HFFc6 (cell line): ENCODE measurements around the gene OSBP. TPM values are rescaled to one million over a fixed set of nuclear protein-coding genes. Genes with fewer than 3 reads are reported as not detected.
A peak's percentile ranks its signal among the peaks of the same experiment; 100 is the strongest.

ENCODE experiments used
- DNase-seq: peaks from one replicate; pipeline ENCODE4 v3.0.0-alpha.2; 2018
- H3K27ac Mint-ChIP-seq: 2 replicates; pipeline ENCODE4 v1.8.0; 2020; ENCODE audit warnings: mild to moderate bottlenecking, mixed read lengths
- H3K27me3 Mint-ChIP-seq: 2 replicates; pipeline ENCODE4 v1.8.0; 2021; ENCODE audit warnings: mild to moderate bottlenecking, moderate library complexity, mixed read lengths; ENCODE audit not compliant: insufficient read depth
- H3K36me3 Mint-ChIP-seq: 2 replicates; pipeline ENCODE4 v1.8.0; 2021; ENCODE audit warnings: low read depth, mixed read lengths
- H3K4me1 Mint-ChIP-seq: 2 replicates; pipeline ENCODE4 v1.8.0; 2020; ENCODE audit warnings: low read depth, mixed read lengths
- H3K4me3 Mint-ChIP-seq: 2 replicates; pipeline ENCODE4 v1.8.0; 2020; ENCODE audit warnings: mild to moderate bottlenecking, moderate library complexity, mixed read lengths
- H3K9me3 Mint-ChIP-seq: 2 replicates; pipeline ENCODE4 v1.8.0; 2020; ENCODE audit warnings: mild to moderate bottlenecking, mixed read lengths
- long read RNA-seq: library from polyadenylated mRNA; unstranded; transcript quantifications from one replicate; pipeline ENCODE4 v2.0.0, GENCODE V29; 2019
- total RNA-seq, 6 experiments: library from RNA; stranded (reverse); fragmentation: NEBNext Ultra II Directional; extraction: Animal tissue kit (Norgen Biotek cat#: 25700); gene quantifications; 2 replicates in 1 of 6; 3 replicates in 5 of 6; pipeline ENCODE4 v1.2.3, GENCODE V29; 2021
- TF ChIP-seq, protein P1 (sequence below): fragments of 200-600 bp; sonication (generic); IDR thresholded peaks from 2 replicates; pipeline ENCODE4 v1.5.0; 2021; ENCODE audit warnings: antibody characterized with exemption, mild to moderate bottlenecking

The OSBP gene, protein sequence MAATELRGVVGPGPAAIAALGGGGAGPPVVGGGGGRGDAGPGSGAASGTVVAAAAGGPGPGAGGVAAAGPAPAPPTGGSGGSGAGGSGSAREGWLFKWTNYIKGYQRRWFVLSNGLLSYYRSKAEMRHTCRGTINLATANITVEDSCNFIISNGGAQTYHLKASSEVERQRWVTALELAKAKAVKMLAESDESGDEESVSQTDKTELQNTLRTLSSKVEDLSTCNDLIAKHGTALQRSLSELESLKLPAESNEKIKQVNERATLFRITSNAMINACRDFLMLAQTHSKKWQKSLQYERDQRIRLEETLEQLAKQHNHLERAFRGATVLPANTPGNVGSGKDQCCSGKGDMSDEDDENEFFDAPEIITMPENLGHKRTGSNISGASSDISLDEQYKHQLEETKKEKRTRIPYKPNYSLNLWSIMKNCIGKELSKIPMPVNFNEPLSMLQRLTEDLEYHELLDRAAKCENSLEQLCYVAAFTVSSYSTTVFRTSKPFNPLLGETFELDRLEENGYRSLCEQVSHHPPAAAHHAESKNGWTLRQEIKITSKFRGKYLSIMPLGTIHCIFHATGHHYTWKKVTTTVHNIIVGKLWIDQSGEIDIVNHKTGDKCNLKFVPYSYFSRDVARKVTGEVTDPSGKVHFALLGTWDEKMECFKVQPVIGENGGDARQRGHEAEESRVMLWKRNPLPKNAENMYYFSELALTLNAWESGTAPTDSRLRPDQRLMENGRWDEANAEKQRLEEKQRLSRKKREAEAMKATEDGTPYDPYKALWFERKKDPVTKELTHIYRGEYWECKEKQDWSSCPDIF
- 10 to 100 TPM; 39.0 to 45.6 (median 42.9) TPM for total RNA-seq
- long read RNA-seq, partial matches to known transcripts, result 6 of 15 reads
- long read RNA-seq, other reads (novel, unspliced or antisense), result 9 of 15 reads

DNA sequence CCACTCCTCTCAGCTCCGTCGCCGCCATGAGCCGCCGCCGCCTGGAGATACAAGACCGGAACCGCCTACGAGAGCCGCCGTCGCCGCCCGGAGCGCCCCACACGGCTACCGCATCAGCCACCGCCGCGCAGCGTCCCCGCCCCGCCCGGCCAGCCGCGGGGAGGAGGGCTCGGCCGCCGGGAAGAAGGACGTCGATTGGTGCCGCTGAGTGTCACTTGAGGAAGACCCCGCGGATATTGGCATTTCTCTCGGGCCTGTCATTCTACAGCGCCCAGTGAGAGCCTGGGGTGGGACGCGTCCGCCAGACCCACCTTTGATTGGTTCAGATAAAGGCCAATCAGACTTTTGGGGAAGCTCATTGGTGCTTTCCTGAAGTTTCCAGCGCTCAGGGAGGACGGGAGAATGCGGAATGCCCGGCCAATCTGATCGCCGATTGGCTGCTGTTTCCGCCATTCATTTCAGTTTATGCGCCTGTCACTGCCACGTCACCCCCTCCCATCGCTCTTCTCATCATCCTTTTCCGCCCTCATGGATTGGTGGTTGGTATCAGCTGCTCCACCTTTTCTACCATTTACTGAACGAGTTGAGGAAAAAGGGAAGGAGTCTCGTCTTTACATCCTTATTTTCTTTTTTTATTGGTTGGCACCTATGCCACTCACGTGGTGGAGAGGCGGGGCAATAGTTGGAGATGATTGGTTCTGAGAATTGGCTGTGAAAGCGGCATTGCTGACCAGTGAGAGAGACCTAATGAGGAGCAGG lies at the start of gene OSBP:
TSS of gene OSBP (minus strand) at position 138 of the 759 bp plus-strand sequence. CDS start at position 28, 110 bp downstream.
- peak within 1 kb of the TSS; percentile 97 for H3K4me3 Mint-ChIP-seq
- peaks cover 3% of the 10 kb centered on the region for H3K27me3 Mint-ChIP-seq
- peak; percentile 100 for DNase-seq
- H3K27ac Mint-ChIP-seq, result peak within 1 kb of the TSS; percentile 98
- H3K4me1 Mint-ChIP-seq, result peaks cover 42% of the 10 kb centered on the region
- no peaks in the 10 kb centered on the region for H3K9me3 Mint-ChIP-seq
- H3K36me3 Mint-ChIP-seq, result peaks cover 26% of the 10 kb centered on the region
- TF ChIP-seq, protein P1, sequence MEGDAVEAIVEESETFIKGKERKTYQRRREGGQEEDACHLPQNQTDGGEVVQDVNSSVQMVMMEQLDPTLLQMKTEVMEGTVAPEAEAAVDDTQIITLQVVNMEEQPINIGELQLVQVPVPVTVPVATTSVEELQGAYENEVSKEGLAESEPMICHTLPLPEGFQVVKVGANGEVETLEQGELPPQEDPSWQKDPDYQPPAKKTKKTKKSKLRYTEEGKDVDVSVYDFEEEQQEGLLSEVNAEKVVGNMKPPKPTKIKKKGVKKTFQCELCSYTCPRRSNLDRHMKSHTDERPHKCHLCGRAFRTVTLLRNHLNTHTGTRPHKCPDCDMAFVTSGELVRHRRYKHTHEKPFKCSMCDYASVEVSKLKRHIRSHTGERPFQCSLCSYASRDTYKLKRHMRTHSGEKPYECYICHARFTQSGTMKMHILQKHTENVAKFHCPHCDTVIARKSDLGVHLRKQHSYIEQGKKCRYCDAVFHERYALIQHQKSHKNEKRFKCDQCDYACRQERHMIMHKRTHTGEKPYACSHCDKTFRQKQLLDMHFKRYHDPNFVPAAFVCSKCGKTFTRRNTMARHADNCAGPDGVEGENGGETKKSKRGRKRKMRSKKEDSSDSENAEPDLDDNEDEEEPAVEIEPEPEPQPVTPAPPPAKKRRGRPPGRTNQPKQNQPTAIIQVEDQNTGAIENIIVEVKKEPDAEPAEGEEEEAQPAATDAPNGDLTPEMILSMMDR, result 0 out of 2 replicates have a peak, but pooled peaks have one; percentile 16

DNA sequence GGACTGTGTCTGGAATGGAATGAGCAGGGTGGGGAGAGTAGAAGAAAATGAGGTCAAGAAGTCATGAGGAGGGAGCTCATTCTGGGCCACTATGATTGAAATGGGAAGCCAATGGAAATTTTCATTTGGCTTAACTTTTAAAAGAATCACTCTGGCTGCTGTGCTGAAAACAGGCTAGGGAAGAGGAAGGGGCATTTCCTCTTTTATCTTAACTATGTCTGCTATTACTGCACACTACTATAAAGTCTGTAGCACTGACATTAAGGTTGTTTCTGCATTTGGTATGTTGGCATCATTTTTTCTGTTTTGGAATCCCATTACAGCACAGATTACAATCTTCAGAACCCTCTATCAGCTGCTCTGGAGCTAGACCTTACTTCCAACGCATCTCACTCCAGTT lies 45.0 kb upstream of the OSBP start:
- peak overlapping the region; percentile 7 for H3K27ac Mint-ChIP-seq
- peaks cover 31% of the 10 kb centered on the region for H3K4me1 Mint-ChIP-seq
- peak overlapping the region; percentile 9 for H3K4me3 Mint-ChIP-seq
- peaks cover 28% of the 10 kb centered on the region for H3K36me3 Mint-ChIP-seq
- TF ChIP-seq, protein P1, result no peak
- no peaks in the 10 kb centered on the region for H3K9me3 Mint-ChIP-seq
- DNase-seq, result no peak
- H3K27me3 Mint-ChIP-seq, result no peaks in the 10 kb centered on the region

DNA sequence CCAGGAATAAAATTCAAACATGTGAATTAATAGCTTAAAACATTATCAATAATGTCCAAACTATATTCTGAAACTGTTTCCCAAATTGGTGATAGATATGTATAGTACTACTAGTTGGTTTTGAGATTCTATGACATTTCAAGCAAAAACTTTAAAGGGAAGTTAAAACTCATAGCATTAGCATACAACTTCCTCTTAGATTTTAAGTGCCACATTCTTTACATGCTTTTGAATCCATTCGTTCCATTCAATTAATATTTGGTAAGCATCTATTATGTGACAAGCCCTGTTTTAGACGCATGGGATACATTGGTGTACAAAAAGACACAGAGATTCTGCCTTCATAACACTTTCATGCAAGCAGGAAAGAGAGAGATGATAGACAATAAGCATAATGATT lies 44.4 kb upstream of the OSBP start:
- Mint-ChIP-seq H3K9me3 (no peaks in the 10 kb centered on the region), H3K4me3 (peak overlapping the region; percentile 9; the same call in 1 of the 2 replicates), H3K36me3 (peaks cover 30% of the 10 kb centered on the region), H3K27me3 (no peaks in the 10 kb centered on the region), H3K27ac (peak overlapping the region; percentile 7), H3K4me1 (peaks cover 28% of the 10 kb centered on the region)
- no peak for DNase-seq
- TF ChIP-seq, protein P1, result no peak

DNA sequence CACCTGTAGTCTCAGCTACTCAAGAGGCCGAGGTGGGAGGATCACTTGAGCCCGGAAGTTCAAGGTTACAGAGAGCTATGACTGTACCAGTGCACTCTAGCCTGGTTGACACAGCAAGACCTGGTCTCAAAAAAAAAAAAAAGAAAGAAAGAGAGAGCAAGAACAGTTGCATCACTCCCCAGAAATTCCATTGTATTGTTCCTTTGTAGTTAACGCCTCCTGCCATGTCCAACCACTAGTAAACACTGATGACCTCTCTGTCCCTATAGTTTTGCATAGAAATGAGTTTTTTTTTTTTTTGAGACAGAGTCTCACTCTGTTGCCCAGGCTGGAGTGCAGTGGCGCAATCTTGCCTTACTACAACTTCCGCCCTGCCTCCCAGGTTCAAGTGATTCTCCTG lies 42.5 kb upstream of the OSBP start:
- peaks cover 37% of the 10 kb centered on the region for H3K36me3 Mint-ChIP-seq
- H3K4me1 Mint-ChIP-seq, result peaks cover 20% of the 10 kb centered on the region
- DNase-seq, result no peak
- H3K27me3 Mint-ChIP-seq, result no peaks in the 10 kb centered on the region
- no peak overlapping the region for H3K27ac Mint-ChIP-seq
- H3K9me3 Mint-ChIP-seq, result no peaks in the 10 kb centered on the region
- TF ChIP-seq, protein P1, result no peak
- no peak overlapping the region for H3K4me3 Mint-ChIP-seq

DNA sequence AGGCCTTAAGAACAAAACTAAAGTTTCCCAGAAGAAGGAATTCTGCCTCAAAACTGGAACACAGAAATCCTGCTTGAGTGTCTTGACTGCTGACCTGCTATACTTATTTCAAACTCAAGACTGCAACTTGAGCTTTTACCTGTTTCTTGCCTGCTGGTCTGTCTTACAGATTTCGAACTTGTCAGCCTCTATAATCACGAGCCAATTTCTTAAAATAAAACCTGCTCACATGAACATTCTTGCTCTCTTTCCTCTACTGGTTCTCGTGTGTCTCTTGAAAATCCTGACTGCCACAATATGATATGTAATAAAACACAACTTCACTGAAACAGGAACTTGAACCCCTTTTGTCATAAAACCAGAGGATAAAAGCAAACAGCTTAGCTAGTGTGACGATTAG lies 39.3 kb upstream of the OSBP start:
- Mint-ChIP-seq H3K4me3 (no peak overlapping the region), H3K9me3 (no peaks in the 10 kb centered on the region), H3K27ac (no peak overlapping the region), H3K27me3 (no peaks in the 10 kb centered on the region), H3K36me3 (peaks cover 54% of the 10 kb centered on the region), H3K4me1 (peaks cover under 1% of the 10 kb centered on the region)
- TF ChIP-seq, protein P1, result no peak
- DNase-seq, result no peak
